GM20000 (cell line): ENCODE measurements around the gene GGTLC1.

ENCODE experiments used
- DNase-seq: peaks from one replicate; pipeline ENCODE4 v3.0.0; 2012; ENCODE audit warnings: low spot score
- TF ChIP-seq, protein P1 (sequence below): IDR thresholded peaks from 2 replicates; pipeline ENCODE4 v1.5.1; 2012; ENCODE audit warnings: mild to moderate bottlenecking, control low read depth; ENCODE audit errors: extremely low read depth, missing control alignments

Gene GGTLC1

DNA sequence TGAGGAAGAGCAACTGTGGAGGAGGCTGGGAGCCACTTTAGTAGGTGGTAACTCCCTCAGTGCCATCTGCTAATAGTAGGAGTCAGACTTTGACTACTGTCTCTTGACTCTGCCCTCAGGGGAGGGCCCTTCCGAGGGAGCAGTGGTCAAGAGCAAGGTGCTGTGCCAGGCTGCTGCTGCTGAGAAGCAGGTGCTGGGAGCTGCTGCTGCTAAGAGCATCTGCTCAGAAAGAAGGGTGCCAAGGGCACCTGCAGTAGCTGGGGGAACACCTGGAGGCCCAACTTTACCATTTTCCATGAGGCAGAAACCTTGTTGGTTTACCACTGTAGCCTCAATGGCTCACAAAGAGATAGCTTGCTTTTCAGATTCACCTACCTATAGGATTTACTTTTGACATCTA is 18.5 kb downstream of the GGTLC1 start:
- TF ChIP-seq, protein P1, sequence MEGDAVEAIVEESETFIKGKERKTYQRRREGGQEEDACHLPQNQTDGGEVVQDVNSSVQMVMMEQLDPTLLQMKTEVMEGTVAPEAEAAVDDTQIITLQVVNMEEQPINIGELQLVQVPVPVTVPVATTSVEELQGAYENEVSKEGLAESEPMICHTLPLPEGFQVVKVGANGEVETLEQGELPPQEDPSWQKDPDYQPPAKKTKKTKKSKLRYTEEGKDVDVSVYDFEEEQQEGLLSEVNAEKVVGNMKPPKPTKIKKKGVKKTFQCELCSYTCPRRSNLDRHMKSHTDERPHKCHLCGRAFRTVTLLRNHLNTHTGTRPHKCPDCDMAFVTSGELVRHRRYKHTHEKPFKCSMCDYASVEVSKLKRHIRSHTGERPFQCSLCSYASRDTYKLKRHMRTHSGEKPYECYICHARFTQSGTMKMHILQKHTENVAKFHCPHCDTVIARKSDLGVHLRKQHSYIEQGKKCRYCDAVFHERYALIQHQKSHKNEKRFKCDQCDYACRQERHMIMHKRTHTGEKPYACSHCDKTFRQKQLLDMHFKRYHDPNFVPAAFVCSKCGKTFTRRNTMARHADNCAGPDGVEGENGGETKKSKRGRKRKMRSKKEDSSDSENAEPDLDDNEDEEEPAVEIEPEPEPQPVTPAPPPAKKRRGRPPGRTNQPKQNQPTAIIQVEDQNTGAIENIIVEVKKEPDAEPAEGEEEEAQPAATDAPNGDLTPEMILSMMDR = no peak
- no peak for DNase-seq

DNA sequence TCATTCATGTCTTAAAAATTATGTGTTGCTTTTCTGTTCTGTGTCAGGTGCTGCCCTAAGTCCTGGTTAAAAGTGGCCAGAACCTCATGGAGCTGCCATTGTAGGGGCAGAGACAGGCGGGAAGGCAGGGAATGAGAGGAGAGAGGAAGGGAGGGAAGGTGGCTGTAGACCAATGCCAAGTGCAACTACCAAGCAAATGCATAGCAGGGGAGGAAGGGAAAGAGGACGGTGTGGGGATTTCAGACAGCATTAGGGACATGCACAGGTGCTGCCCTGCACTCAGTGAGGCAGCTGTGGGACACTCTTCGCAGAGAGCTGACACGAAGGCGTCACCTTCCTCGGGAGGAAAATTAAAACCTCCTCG is 21.0 kb downstream of the GGTLC1 start:
- DNase-seq = no peak
- TF ChIP-seq, protein P1 = no peak

DNA sequence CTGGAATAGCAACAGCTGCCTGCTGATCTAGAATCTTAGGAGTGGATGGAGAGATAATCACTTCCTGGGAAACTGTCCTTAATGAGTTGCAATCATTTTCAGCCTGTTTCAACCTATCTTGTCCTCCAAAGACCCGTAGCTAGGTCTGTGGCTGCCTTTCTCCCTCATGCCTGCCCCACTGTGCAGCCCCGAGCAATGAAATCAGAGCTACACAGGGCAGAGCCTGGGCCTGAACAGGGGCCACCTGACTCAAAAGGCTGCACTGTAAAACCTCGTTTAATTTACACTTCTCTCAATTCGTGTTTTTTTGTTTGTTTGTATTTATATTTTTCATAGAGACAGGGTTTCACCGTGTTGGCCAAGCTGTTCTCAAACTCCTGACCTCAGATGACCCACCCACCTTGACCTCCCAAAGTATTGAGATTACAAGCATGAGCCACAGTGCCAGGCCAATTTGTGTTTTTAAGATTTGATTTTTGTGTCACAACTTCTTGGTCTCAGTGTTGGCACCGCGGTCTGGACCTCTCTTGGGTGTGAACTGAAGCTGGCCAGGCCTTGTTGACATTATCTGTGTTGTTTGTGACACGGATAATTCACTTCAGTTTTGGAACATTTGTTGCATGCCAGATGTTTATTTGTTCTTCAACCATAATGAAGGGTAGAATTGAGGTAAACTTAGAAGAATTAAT is 21.5 kb downstream of the GGTLC1 start:
- TF ChIP-seq, protein P1 = no peak
- DNase-seq = no peak

- DNase-seq = no peak
- TF ChIP-seq, protein P1 = no peak
Measured at GRCh38 chr20:23966298-23966697, 22.3 kb downstream of the GGTLC1 start.

GRCh38 chr20:23963941-23964340 is 24.6 kb downstream of the GGTLC1 start:
- TF ChIP-seq, protein P1 = no peak
- DNase-seq = no peak

DNA sequence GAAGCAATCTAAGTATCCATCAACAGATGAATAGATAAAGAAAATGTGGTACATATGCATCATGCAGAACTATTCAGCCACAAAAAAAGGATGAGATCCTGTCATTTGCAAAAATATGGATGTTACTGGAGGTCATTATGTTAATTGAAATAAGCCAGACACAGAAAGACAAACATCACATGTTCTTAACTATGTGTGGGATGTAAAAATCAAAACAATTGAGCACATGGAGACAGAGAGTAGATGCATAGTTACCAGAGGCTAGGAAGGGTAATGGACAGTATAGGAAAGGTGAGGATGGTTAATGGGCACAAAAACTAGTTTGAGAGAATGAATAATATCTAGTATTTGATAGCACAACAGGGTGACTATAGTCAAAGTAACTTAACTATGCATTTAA is 26.3 kb downstream of the GGTLC1 start:
- no peak for DNase-seq
- TF ChIP-seq, protein P1 = no peak

DNA sequence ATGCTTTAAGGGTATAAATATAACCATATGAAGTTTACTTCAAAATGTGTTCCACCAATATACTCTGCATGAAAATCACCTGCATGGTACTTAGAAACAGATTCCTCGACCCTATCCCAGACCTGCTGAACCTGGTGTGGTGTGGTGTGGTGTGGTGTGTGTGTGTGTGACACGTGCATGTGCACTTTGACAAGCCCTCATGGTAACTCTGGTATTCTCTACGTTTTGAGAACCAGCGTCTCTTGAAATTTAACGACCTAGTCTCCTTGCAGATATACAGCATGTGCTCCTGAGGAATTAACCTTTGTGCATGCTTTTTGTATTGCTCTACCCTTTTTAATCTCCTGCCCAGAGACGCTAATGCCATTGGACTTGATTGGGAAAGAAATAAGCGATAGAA is 29.5 kb downstream of the GGTLC1 start:
- no peak for DNase-seq
- TF ChIP-seq, protein P1 = no peak
